ENCODE data around the gene WDR86.

GRCh38 chr7:151429237-151429559, 19.4 kb upstream of the WDR86 start:
- TF ChIP-seq CTCF (IDR thresholded peaks at IDR 0.05; ENCODE audit: low read depth, low read length, poor library complexity, severe bottlenecking) (no peak), EZH2phosphoT487 (IDR thresholded peaks at IDR 0.05; ENCODE audit: borderline replicate concordance, low read length) (no peak)

All from DOHH2 (cell line).